ENCODE data around the gene VNN1.

Gene VNN1

DNA sequence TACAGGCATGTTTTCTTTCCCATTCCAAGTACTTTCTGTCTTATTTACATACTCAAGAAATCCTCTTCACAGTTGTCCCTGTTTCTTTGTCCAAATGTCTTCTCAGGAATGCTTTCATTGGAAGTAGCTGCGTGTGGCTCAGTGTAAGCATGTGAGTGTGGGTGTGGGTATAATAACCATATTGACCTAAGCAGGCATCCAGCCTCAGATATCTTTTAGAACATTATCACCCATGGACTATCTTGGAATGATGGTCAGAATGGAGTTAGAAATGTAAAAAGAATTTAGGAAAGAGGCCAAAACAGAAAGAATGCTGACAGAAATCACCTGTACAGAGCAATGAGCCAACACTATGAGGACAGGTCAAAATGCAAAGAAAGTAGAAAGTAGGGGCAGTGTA is 27.4 kb upstream of the VNN1 start:
- H3K27ac ChIP-seq (ENCODE audit: low read depth, low read length), result no peak overlapping the region
- H3K36me3 ChIP-seq (ENCODE audit: control insufficient read depth, insufficient read depth, low read length), result no peaks in the 10 kb centered on the region
- no peak overlapping the region for H3K4me3 ChIP-seq (ENCODE audit: low read length)
- H3K27me3 ChIP-seq (ENCODE audit: control insufficient read depth, insufficient read depth, low read length), result no peaks in the 10 kb centered on the region
- no peak overlapping the region for H3K9ac ChIP-seq (ENCODE audit: low read length)
- no peaks in the 10 kb centered on the region for H3K4me1 ChIP-seq (ENCODE audit: control insufficient read depth, insufficient read depth, low read length)

DNA sequence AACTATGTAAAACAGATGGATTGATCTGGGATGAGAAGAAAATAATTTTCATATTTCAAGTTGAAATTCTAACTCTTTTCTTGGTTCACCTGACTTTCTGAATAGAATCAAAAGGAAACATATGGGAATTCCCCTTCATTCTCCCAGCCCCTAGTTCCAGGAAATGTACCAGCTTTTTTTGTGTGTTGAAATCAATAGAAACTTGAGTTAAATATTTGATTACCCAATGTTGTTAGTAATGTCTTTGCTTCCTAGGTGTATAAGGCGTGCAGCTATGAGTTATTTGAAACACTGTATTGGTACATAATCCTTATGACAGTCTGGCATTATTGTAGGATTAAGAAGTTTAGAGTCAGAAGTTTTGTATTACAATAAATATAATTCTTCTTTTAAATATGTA is 22.4 kb upstream of the VNN1 start:
- Histone ChIP-seq H3K27ac (ENCODE audit: low read depth, low read length) (no peak overlapping the region), H3K4me3 (ENCODE audit: low read length) (no peak overlapping the region), H3K4me1 (ENCODE audit: control insufficient read depth, insufficient read depth, low read length) (no peaks in the 10 kb centered on the region), H3K36me3 (ENCODE audit: control insufficient read depth, insufficient read depth, low read length) (no peaks in the 10 kb centered on the region), H3K27me3 (ENCODE audit: control insufficient read depth, insufficient read depth, low read length) (no peaks in the 10 kb centered on the region), H3K9ac (ENCODE audit: low read length) (no peak overlapping the region)

DNA sequence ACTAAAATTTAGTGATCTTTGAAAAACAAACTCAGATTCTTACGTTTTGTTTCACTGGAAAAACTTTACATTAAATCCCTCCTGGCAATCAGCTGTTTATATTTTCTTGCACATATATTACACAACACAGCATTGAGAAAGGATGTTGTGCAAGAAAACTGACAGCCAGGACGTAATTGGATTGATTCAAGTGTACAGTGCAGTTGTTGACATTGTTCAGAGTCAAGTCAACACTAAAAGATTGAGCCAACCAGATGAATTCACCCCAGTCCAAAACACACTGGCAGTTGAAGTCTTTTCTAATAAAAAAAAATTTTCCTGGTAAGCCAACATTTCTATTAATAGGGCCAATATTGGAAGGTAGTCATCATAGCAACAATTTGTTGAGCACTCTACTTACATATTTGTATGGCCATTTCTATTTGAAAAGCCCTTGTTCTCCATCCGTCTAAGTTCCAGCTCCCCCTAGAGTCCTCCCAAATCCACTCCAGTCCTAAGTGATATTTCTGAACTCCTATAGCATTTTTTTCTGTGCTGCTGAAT is 20.9 kb upstream of the VNN1 start:
- Histone ChIP-seq H3K4me1 (ENCODE audit: control insufficient read depth, insufficient read depth, low read length) (no peaks in the 10 kb centered on the region), H3K9ac (ENCODE audit: low read length) (no peak overlapping the region), H3K27ac (ENCODE audit: low read depth, low read length) (no peak overlapping the region), H3K27me3 (ENCODE audit: control insufficient read depth, insufficient read depth, low read length) (no peaks in the 10 kb centered on the region), H3K4me3 (ENCODE audit: low read length) (no peak overlapping the region), H3K36me3 (ENCODE audit: control insufficient read depth, insufficient read depth, low read length) (no peaks in the 10 kb centered on the region)

GRCh38 chr6:132733814-132734213 is 20.0 kb upstream of the VNN1 start:
- no peak overlapping the region for H3K4me3 ChIP-seq (ENCODE audit: low read length)
- no peaks in the 10 kb centered on the region for H3K27me3 ChIP-seq (ENCODE audit: control insufficient read depth, insufficient read depth, low read length)
- H3K27ac ChIP-seq (ENCODE audit: low read depth, low read length), result no peak overlapping the region
- H3K36me3 ChIP-seq (ENCODE audit: control insufficient read depth, insufficient read depth, low read length), result no peaks in the 10 kb centered on the region
- no peak overlapping the region for H3K9ac ChIP-seq (ENCODE audit: low read length)
- no peaks in the 10 kb centered on the region for H3K4me1 ChIP-seq (ENCODE audit: control insufficient read depth, insufficient read depth, low read length)

DNA sequence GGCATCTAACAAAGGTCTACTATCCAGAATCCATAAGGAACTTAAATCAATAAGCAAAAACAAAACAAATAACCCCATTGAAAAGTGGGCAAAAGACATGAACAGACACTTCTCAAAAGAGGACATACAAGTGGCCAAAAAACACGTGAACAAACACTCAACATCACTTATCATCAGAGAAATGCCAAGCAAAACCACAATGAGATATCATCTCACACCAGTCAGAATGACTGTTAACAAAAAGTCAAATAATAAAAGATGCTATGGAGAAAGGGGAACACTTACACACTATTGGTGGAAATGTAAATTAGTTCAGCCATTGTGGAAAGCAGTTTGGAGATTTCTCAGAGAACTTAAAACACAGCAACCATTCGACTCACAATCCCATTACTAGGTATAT is 19.4 kb upstream of the VNN1 start:
- H3K36me3 ChIP-seq (ENCODE audit: control insufficient read depth, insufficient read depth, low read length), result no peaks in the 10 kb centered on the region
- H3K4me3 ChIP-seq (ENCODE audit: low read length), result no peak overlapping the region
- H3K9ac ChIP-seq (ENCODE audit: low read length), result no peak overlapping the region
- no peaks in the 10 kb centered on the region for H3K4me1 ChIP-seq (ENCODE audit: control insufficient read depth, insufficient read depth, low read length)
- H3K27ac ChIP-seq (ENCODE audit: low read depth, low read length), result no peak overlapping the region
- H3K27me3 ChIP-seq (ENCODE audit: control insufficient read depth, insufficient read depth, low read length), result no peaks in the 10 kb centered on the region

- H3K27me3 ChIP-seq (ENCODE audit: control insufficient read depth, insufficient read depth, low read length), result no peaks in the 10 kb centered on the region
- H3K9ac ChIP-seq (ENCODE audit: low read length), result no peak overlapping the region
- H3K4me1 ChIP-seq (ENCODE audit: control insufficient read depth, insufficient read depth, low read length), result no peaks in the 10 kb centered on the region
- no peak overlapping the region for H3K27ac ChIP-seq (ENCODE audit: low read depth, low read length)
- H3K4me3 ChIP-seq (ENCODE audit: low read length), result no peak overlapping the region
- no peaks in the 10 kb centered on the region for H3K36me3 ChIP-seq (ENCODE audit: control insufficient read depth, insufficient read depth, low read length)
Measured at GRCh38 chr6:132731086-132731485, 17.2 kb upstream of the VNN1 start.

- H3K36me3 ChIP-seq (ENCODE audit: control insufficient read depth, insufficient read depth, low read length), result no peaks in the 10 kb centered on the region
Measured at GRCh38 chr6:132730560-132730959, 16.7 kb upstream of the VNN1 start.

DNA sequence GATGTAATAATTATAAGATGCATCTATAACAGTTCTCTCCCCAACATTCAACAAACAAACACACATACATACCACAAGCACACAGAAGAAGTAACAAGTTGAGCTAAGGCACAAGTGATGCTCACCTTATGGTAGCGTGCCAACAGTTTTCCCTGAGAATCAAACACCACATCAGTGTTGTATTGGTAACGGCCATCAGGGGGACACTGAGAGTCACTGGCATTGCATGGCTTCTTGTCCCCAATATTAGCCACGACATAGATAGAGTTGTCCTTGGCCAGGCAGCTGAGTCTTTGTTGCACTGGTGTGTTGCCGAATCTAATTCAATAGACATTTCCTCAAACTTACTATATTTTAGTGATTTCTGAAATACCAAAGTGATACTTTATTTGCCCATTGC is 14.8 kb upstream of the VNN1 start:
- Histone ChIP-seq H3K36me3 (ENCODE audit: control insufficient read depth, insufficient read depth, low read length) (no peaks in the 10 kb centered on the region), H3K27ac (ENCODE audit: low read depth, low read length) (no peak overlapping the region), H3K27me3 (ENCODE audit: control insufficient read depth, insufficient read depth, low read length) (no peaks in the 10 kb centered on the region), H3K4me1 (ENCODE audit: control insufficient read depth, insufficient read depth, low read length) (no peaks in the 10 kb centered on the region), H3K9ac (ENCODE audit: low read length) (no peak overlapping the region), H3K4me3 (ENCODE audit: low read length) (no peak overlapping the region)

More at GRCh38 chr6:132730560-132730959, 16.7 kb upstream of the VNN1 start:
- H3K9ac ChIP-seq (ENCODE audit: low read length), result no peak overlapping the region
- H3K27me3 ChIP-seq (ENCODE audit: control insufficient read depth, insufficient read depth, low read length), result no peaks in the 10 kb centered on the region
- no peak overlapping the region for H3K27ac ChIP-seq (ENCODE audit: low read depth, low read length)
- no peak overlapping the region for H3K4me3 ChIP-seq (ENCODE audit: low read length)
- no peaks in the 10 kb centered on the region for H3K4me1 ChIP-seq (ENCODE audit: control insufficient read depth, insufficient read depth, low read length)

DNA sequence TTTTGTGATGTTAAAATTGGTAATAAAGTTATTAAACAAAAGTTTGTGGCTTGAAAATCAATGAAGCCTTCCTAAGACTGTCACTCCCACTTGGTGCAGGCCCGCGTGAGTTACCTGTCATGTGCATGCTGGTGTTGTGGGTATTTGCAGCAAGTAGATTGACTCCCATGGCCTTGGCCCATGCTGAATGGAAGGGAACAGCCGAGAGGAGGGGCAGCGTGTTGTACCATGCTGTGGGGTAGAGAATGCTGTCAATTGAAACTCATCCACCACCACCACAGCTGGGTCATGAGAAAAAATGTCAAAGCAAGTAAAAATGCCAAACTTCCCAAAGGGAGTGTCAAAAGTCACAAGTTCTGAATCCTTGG is 12.7 kb upstream of the VNN1 start:
- no peaks in the 10 kb centered on the region for H3K27me3 ChIP-seq (ENCODE audit: control insufficient read depth, insufficient read depth, low read length)
- H3K27ac ChIP-seq (ENCODE audit: low read depth, low read length), result no peak overlapping the region
- H3K4me1 ChIP-seq (ENCODE audit: control insufficient read depth, insufficient read depth, low read length), result no peaks in the 10 kb centered on the region
- H3K9ac ChIP-seq (ENCODE audit: low read length), result no peak overlapping the region
- H3K36me3 ChIP-seq (ENCODE audit: control insufficient read depth, insufficient read depth, low read length), result no peaks in the 10 kb centered on the region
- no peak overlapping the region for H3K4me3 ChIP-seq (ENCODE audit: low read length)

- no peaks in the 10 kb centered on the region for H3K36me3 ChIP-seq (ENCODE audit: control insufficient read depth, insufficient read depth, low read length)
Measured at GRCh38 chr6:132725947-132726607, 12.2 kb upstream of the VNN1 start.

GRCh38 chr6:132725471-132725870 is 11.6 kb upstream of the VNN1 start:
- Histone ChIP-seq H3K27me3 (ENCODE audit: control insufficient read depth, insufficient read depth, low read length) (no peaks in the 10 kb centered on the region), H3K36me3 (ENCODE audit: control insufficient read depth, insufficient read depth, low read length) (no peaks in the 10 kb centered on the region), H3K4me3 (ENCODE audit: low read length) (no peak overlapping the region), H3K9ac (ENCODE audit: low read length) (no peak overlapping the region), H3K4me1 (ENCODE audit: control insufficient read depth, insufficient read depth, low read length) (no peaks in the 10 kb centered on the region), H3K27ac (ENCODE audit: low read depth, low read length) (no peak overlapping the region)

More at GRCh38 chr6:132725947-132726607, 12.2 kb upstream of the VNN1 start:
- Histone ChIP-seq H3K27ac (ENCODE audit: low read depth, low read length) (no peak overlapping the region), H3K9ac (ENCODE audit: low read length) (no peak overlapping the region), H3K27me3 (ENCODE audit: control insufficient read depth, insufficient read depth, low read length) (no peaks in the 10 kb centered on the region), H3K4me3 (ENCODE audit: low read length) (no peak overlapping the region), H3K4me1 (ENCODE audit: control insufficient read depth, insufficient read depth, low read length) (no peaks in the 10 kb centered on the region)

- Histone ChIP-seq H3K9ac (ENCODE audit: low read length) (no peak overlapping the region), H3K27me3 (ENCODE audit: control insufficient read depth, insufficient read depth, low read length) (no peaks in the 10 kb centered on the region), H3K36me3 (ENCODE audit: control insufficient read depth, insufficient read depth, low read length) (no peaks in the 10 kb centered on the region), H3K4me1 (ENCODE audit: control insufficient read depth, insufficient read depth, low read length) (no peaks in the 10 kb centered on the region), H3K27ac (ENCODE audit: low read depth, low read length) (no peak overlapping the region), H3K4me3 (ENCODE audit: low read length) (no peak overlapping the region)
Measured at GRCh38 chr6:132719736-132720448, 6.0 kb upstream of the VNN1 start.
